Prostate gland (tissue), 2 donors: ENCODE data around the gene NMNAT2. TPM values are rescaled to one million over a fixed set of nuclear protein-coding genes. Genes with fewer than 3 reads are reported as not detected.

Experiments used
- DNase-seq: peaks from one replicate; pipeline ENCODE4 v3.0.0-alpha.2; 2019; ENCODE audit warnings: low spot score
- H3K27ac ChIP-seq, 2 donors: fragments of 200-600 bp; sonication (generic); 2 replicates each; pipeline ENCODE4 v1.5.1; 2017 to 2019
- H3K27me3 ChIP-seq: fragments of 200-600 bp; sonication (generic); replicated peaks from 2 replicates; pipeline ENCODE4 v1.5.1; 2019; ENCODE audit not compliant: insufficient read depth
- H3K36me3 ChIP-seq, 2 donors: fragments of 200-600 bp; sonication (generic); 1 replicate in 1 of 2; 2 replicates in 1 of 2; pipeline versions ENCODE4 v1.5.1 to v1.8.1; 2017 to 2019
- H3K4me1 ChIP-seq: fragments of 200-600 bp; sonication (generic); replicated peaks from 2 replicates; pipeline ENCODE4 v1.5.1; 2019
- H3K4me3 ChIP-seq, 2 donors: fragments of 200-600 bp; sonication (generic); 2 replicates each; pipeline ENCODE4 v1.5.1; 2017 to 2019
- H3K9me3 ChIP-seq: fragments of 200-600 bp; sonication (generic); 2 replicates; pipeline ENCODE4 v1.5.1; 2017
- CTCF ChIP-seq, 4 experiments: fragments of 200-600 bp in 2 of 4; fragments of 450-650 bp in 2 of 4; sonication (generic) in 2 of 4; IDR thresholded peaks; 1 replicate in 3 of 4; 2 replicates in 1 of 4; pipeline ENCODE4 v1.5.1; 2016 to 2019; ENCODE audit warnings: antibody characterized with exemption in 4 of 4, mild to moderate bottlenecking in 2 of 4, moderate library complexity in 2 of 4
- POLR2A ChIP-seq: fragments of 450-650 bp; IDR thresholded peaks from one replicate; pipeline ENCODE4 v1.6.1; 2016; ENCODE audit warnings: antibody characterized with exemption, mild to moderate bottlenecking
- POLR2AphosphoS5 ChIP-seq: sonication (generic); formaldehyde crosslinking; IDR thresholded peaks from one replicate; pipeline ENCODE4 v1.6.1; 2017; ENCODE audit warnings: antibody characterized with exemption
- WGBS: methylation state at CpG from one replicate; pipeline ENCODE4 v1.1.5; 2018; 5-methylcytosine and 5-hydroxymethylcytosine counted together
- intact Hi-C: fragments of 100-400 bp; cut with DNase I; formaldehyde crosslinking; loops from one replicate; pipeline ENCODE4 v1.14.2; 2022
- total RNA-seq, 2 donors: library from RNA; depleted of rRNA; stranded (reverse); fragments of >200 nt; gene quantifications; one replicate each; pipeline ENCODE4 v1.1.0, GENCODE V29; 2016

Gene NMNAT2
- total RNA-seq, 2 donors from 2014 or later: 0.27 to 41.0 TPM

GRCh38 chr1:183461350-183461749, 43.2 kb upstream of the NMNAT2 start:
- no peak for TF ChIP-seq POLR2A
- TF ChIP-seq CTCF (IDR thresholded peaks at IDR 0.05): no peak
- no peak for TF ChIP-seq POLR2AphosphoS5
- intact Hi-C loops: no loop called here
- Histone ChIP-seq H3K27me3 (no peaks in the 10 kb centered on the region), H3K4me1 (no peaks in the 10 kb centered on the region), H3K27ac (no peak overlapping the region), H3K36me3 (no peaks in the 10 kb centered on the region), H3K9me3 (no peaks in the 10 kb centered on the region), H3K4me3 (no peak overlapping the region)
- DNase-seq: no peak
- 70% methylated on average over 1 of the region's 1 CpG for WGBS

GRCh38 chr1:183460596-183460995, 42.4 kb upstream of the NMNAT2 start:
- 86% methylated on average over 2 of the region's 2 CpGs for WGBS
- Histone ChIP-seq H3K27me3 (no peaks in the 10 kb centered on the region), H3K4me1 (no peaks in the 10 kb centered on the region), H3K9me3 (no peaks in the 10 kb centered on the region), H3K4me3 (no peak overlapping the region), H3K36me3 (no peaks in the 10 kb centered on the region), H3K27ac (no peak overlapping the region)
- TF ChIP-seq POLR2A (no peak), CTCF (IDR thresholded peaks at IDR 0.05) (no peak), POLR2AphosphoS5 (no peak)
- no peak for DNase-seq
- intact Hi-C loops: no loop called here

- TF ChIP-seq CTCF (IDR thresholded peaks at IDR 0.05): no peak
- TF ChIP-seq POLR2AphosphoS5: no peak
- TF ChIP-seq POLR2A: no peak
- H3K4me3 ChIP-seq: no peak overlapping the region
- no peaks in the 10 kb centered on the region for H3K36me3 ChIP-seq
- WGBS: 83% methylated on average over 3 of the region's 3 CpGs
- H3K27me3 ChIP-seq: no peaks in the 10 kb centered on the region
- intact Hi-C loops: no loop called here
- no peak overlapping the region for H3K27ac ChIP-seq
- H3K4me1 ChIP-seq: no peaks in the 10 kb centered on the region
- DNase-seq: no peak
- no peaks in the 10 kb centered on the region for H3K9me3 ChIP-seq
Observed at GRCh38 chr1:183457449-183457848, 39.3 kb upstream of the NMNAT2 start.

- intact Hi-C loops: no loop called here
- Histone ChIP-seq H3K36me3 (no peaks in the 10 kb centered on the region), H3K9me3 (no peaks in the 10 kb centered on the region), H3K27me3 (no peaks in the 10 kb centered on the region), H3K4me1 (no peaks in the 10 kb centered on the region), H3K27ac (no peak overlapping the region), H3K4me3 (no peak overlapping the region)
- 100% methylated on average over 1 of the region's 1 CpG for WGBS
- no peak for TF ChIP-seq POLR2A
- no peak for TF ChIP-seq POLR2AphosphoS5
- TF ChIP-seq CTCF (IDR thresholded peaks at IDR 0.05): no peak
- no peak for DNase-seq
Observed at GRCh38 chr1:183456826-183457225, 38.6 kb upstream of the NMNAT2 start.

- WGBS: 66% methylated on average over 2 of the region's 2 CpGs
- intact Hi-C loops: no loop called here
Observed at GRCh38 chr1:183454377-183454776, 36.2 kb upstream of the NMNAT2 start.

More at GRCh38 chr1:183454377-183454776, 36.2 kb upstream of the NMNAT2 start:
- H3K27me3 ChIP-seq: no peaks in the 10 kb centered on the region
- TF ChIP-seq CTCF (IDR thresholded peaks at IDR 0.05) (no peak), POLR2AphosphoS5 (no peak), POLR2A (no peak)
- DNase-seq: no peak
- H3K27ac ChIP-seq: no peak overlapping the region
- no peaks in the 10 kb centered on the region for H3K36me3 ChIP-seq
- H3K4me3 ChIP-seq: no peak overlapping the region
- no peaks in the 10 kb centered on the region for H3K4me1 ChIP-seq
- no peaks in the 10 kb centered on the region for H3K9me3 ChIP-seq
